C1 segment of cervical spinal cord (tissue), 14 donors: Measurements from ENCODE around the gene RHOV.
A peak's percentile ranks its signal among the peaks of the same experiment; 100 is the strongest.

Source experiments
- DNase-seq, 14 donors: peaks; one replicate each; lab custom pipeline; 2025; lab: John Stamatoyannopoulos, UW

RHOV gene

GRCh38 chr15:40904552-40905201 is 30.6 kb upstream of the RHOV start:
- peak in 1 of 14 donors; percentile 6 for DNase-seq

GRCh38 chr15:40902605-40903561 is 28.8 kb upstream of the RHOV start:
- DNase-seq: peak in 8 of 14 donors; percentile 15 to 63 (median 46)

- DNase-seq: no peak
Measured at GRCh38 chr15:40901053-40901443, 27.0 kb upstream of the RHOV start.

- peak in 1 of 14 donors; percentile 72 for DNase-seq
Measured at GRCh38 chr15:40900256-40901052, 26.4 kb upstream of the RHOV start.

GRCh38 chr15:40899536-40900207 is 25.6 kb upstream of the RHOV start:
- DNase-seq: no peak

GRCh38 chr15:40894681-40895448 is 20.8 kb upstream of the RHOV start:
- peak in 3 of 14 donors; percentile 56 to 69 (median 61) for DNase-seq

GRCh38 chr15:40893733-40894680 is 20.0 kb upstream of the RHOV start, which contains the start of gene VPS18:
VPS18 (plus strand) TSS chr15:40894450; CDS start chr15:40894769, 319 bp downstream.
- peak; percentile 79 to 99 (median 97) for DNase-seq

GRCh38 chr15:40893019-40893670 is 19.1 kb upstream of the RHOV start:
- no peak for DNase-seq

- DNase-seq: no peak
Measured at GRCh38 chr15:40892447-40893012, 18.5 kb upstream of the RHOV start.

- DNase-seq: peak in 2 of 14 donors; percentile 16 to 49
Measured at GRCh38 chr15:40891810-40892446, 17.9 kb upstream of the RHOV start.

GRCh38 chr15:40891138-40891537 is 17.1 kb upstream of the RHOV start:
- DNase-seq: no peak

- DNase-seq: no peak
Measured at GRCh38 chr15:40889112-40889511, 15.1 kb upstream of the RHOV start.

- no peak for DNase-seq
Measured at GRCh38 chr15:40886586-40886985, 12.6 kb upstream of the RHOV start.

- no peak for DNase-seq
Measured at GRCh38 chr15:40881351-40881750, 7.3 kb upstream of the RHOV start.

GRCh38 chr15:40879609-40880008 is 5.6 kb upstream of the RHOV start:
- no peak for DNase-seq

GRCh38 chr15:40878785-40879184 is 4.8 kb upstream of the RHOV start:
- no peak for DNase-seq

- DNase-seq: no peak
Measured at GRCh38 chr15:40877694-40878093, 3.7 kb upstream of the RHOV start.
